GM20431 (cell line): ENCODE data around the gene DROSHA.
"Not testable (repeated sequence)": the region's sequence is repeated elsewhere in the genome, so short reads cannot be mapped to it uniquely, and the experiment has no call there.

Experiments
- in situ Hi-C: fragments of 300-500 bp; cut with MseI, MboI; formaldehyde crosslinking; loops from one replicate; pipeline ENCODE4 v1.15.0; 2020; ENCODE audit warnings: low sequenced_read_pairs; ENCODE audit not compliant: unreplicated experiment

The DROSHA gene

DNA sequence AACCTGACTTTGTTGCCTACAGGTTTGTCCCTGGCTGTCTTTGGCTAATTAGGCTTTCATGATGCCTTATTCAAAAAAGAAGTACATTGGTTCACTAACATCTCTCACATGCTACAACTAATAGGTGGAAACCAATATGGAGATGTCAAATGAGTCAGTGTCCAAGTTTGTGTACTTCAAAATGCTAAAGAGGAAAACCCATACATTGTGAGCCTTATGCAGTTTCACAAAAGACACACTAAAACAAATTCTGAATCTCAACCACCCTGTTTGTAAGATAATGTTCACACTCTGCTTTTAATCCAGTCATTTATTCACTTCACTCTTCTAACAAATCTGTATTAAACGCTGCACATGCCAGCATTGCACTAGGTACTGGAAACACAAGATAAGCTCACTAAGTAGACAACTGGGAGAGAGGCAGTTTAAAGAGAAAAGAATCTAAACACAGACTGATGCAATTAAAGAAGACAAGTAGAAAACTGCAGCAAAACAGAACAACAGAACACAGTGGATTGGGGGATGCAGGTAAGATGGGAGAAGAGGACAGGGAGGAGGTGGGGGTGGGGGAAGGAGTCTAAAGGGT lies 104.1 kb downstream of the DROSHA start:
- in situ Hi-C loops: no loop called here

DNA sequence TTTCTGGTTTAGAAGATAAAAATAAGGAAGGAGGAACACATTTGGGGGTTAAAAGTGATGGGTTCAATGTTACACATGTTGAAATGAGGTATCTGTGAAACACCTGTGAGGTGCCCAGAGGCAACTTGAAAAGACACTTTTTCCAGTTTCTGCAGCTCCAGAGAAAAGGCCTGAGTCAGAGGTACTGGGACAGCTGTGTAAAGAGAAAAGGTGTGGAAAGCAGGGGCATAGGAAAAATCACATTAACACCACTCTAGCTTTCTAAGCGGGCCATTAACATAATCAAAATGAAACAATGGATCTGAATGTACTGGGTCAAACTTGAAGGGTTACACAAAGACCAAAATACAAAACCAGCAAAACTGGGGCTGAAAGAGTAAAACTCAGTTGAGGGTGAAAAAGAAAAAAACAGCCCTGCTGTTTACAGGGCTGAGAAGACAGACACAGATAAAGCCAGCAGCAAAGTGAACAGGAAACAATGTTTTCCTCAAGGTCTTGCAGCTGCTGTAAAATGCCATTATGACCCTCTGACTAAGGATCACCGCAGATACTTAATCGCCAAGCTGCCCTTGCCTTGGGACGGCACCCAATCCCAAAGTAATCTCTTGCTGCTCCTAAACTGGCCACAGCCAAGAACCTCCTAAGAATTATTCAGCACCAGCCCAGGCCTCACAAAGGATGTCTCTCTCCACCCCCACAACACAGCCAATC lies 104.7 kb downstream of the DROSHA start:
- in situ Hi-C loops: no loop called here

DNA sequence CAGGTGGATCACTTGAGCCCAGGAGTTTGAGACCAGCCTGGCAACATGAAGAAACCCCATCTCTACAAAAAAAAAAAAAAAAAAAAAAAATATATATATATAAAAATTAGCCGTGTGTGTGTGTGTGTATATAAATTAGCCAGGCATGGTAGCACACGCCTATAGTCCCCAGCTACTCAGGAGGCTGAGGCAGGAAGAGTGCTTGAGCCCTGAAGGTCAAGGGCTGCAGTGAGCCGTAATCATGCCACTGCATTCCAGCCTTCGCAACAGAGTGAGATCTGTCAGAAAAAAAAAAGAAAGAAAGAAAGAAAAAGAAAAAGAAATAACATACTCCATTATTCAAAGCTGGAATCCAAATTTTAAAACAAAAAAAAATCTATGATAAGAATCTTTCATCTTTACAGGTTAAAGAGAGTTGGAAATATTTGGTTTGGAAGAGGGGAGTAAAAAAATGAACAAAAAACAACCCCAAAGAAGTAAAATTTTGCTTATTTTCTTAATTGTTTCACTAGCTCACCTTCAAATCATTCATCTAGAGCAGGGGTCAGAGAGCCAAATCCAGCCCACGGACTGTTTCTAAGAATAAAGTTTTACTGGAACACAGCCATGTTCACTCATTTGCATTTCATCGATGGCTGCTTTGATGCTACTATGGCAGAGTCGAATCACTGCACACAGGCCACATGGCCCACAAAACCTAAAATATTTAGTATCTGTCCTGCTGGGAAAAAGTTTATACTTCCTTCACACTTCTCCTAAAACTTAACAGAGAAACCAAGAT lies 109.9 kb downstream of the DROSHA start:
- in situ Hi-C loops: no loop called here

DNA sequence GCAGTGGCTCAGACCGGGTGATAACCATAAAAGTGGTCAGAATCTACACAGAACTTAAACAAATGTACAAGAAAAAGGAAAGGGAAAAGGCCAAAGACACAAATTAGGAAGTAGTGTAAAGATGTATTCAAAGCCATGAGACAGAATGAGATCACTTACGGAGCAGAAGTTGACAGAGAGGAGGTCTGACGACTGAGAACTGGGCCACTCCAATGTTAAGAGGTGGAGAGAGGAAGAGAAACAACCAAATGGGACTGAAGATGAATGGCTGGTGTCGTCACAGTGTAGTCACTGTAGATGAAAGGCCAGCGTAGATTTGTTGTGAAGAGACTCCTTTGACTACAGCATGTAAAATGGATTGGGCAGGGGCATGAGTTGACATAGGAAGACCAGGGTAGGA lies 114.4 kb downstream of the DROSHA start:
- in situ Hi-C loops: no loop called here

GRCh38 chr5:31416547-31416946 lies 115.3 kb downstream of the DROSHA start:
- in situ Hi-C loops: no loop called here

DNA sequence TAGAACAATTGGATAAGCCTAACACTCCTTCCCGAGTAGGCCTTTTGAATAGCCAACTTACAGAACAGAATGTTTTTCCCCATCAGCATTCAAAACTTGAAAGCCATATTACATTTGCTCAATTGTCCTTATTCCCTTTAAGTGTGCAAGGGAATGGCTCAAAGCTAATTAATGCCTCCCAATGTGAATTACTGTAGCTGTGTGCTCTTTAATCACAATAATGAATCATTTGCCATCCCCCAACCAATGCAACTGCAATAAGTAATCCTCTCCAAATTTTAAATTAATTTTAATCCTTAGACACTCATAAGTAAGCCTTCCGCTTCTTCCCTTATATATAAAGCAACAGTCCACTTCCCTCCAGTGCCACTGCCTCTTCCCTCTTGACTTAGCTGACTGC lies 115.9 kb downstream of the DROSHA start:
- in situ Hi-C loops: no loop called here

- in situ Hi-C loops: no loop called here
Observed at GRCh38 chr5:31415009-31415923, 116.6 kb downstream of the DROSHA start.

- in situ Hi-C loops: no loop called here
Observed at GRCh38 chr5:31413030-31413812, 118.7 kb downstream of the DROSHA start.

- in situ Hi-C loops: no loop called here
Observed at GRCh38 chr5:31412324-31412723, 119.6 kb downstream of the DROSHA start.

DNA sequence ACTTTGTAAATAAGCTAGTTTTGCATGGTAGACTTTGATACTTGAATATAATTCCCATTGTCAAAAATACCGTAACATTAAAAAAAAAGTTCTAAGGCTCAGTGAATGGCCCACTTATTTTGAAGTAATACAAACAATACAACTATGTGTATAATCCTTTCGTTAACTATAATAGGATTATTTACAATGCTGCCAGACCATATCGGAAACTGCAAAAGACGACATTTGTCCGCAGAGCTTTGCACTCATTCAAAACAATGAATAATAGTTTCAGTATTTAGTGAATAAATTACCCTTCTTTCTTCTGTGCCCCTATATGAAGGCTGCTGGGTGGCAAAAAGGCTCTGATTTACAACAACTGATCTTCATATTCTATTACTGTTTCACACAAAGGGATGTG lies 121.8 kb downstream of the DROSHA start:
- in situ Hi-C loops: no loop called here

GRCh38 chr5:31408814-31409213 lies 123.1 kb downstream of the DROSHA start:
- in situ Hi-C loops: no loop called here

- in situ Hi-C loops: no loop called here
Observed at GRCh38 chr5:31407921-31408693, 123.8 kb downstream of the DROSHA start.

DNA sequence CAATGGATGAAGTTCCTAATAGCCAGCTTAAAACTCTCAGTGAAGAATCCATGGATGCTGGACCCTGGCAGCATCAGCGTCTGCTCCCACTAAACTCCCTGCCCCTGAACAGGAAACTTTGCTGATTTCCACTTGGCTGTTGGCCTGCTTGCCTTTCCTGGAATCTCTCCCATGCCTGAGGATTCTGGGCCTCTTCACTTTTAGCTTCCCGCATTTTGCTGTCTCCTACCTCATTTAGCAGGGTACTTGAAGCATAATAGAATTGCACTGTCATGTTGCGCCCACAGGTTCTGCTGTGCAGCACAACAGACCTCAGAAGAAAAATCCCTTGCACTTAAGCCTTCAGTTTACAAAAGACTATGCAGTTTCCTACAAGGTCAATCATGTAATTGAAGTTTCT lies 127.6 kb downstream of the DROSHA start:
- in situ Hi-C loops: no loop called here

DNA sequence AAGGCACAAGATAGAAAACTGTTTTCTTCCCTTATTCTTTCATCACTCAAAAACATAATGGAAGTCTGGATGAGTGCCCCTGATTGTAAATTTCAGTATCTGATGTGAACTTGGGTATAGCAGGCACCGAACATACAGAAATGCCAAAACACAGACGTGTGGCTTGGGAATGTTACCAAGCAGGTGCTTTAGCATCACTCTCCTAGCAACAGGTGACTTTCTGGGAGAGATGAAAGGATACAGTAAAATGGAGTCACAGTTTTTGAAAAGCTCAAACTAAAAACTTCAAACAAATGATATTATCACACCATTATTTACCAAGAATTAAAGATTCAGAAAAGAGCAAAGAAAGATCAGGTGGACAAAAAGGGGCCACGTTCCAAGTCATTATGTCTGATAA lies 130.2 kb downstream of the DROSHA start:
- in situ Hi-C loops: no loop called here

- in situ Hi-C loops: no loop called here
Observed at GRCh38 chr5:31397926-31398557, 133.9 kb downstream of the DROSHA start.

DNA sequence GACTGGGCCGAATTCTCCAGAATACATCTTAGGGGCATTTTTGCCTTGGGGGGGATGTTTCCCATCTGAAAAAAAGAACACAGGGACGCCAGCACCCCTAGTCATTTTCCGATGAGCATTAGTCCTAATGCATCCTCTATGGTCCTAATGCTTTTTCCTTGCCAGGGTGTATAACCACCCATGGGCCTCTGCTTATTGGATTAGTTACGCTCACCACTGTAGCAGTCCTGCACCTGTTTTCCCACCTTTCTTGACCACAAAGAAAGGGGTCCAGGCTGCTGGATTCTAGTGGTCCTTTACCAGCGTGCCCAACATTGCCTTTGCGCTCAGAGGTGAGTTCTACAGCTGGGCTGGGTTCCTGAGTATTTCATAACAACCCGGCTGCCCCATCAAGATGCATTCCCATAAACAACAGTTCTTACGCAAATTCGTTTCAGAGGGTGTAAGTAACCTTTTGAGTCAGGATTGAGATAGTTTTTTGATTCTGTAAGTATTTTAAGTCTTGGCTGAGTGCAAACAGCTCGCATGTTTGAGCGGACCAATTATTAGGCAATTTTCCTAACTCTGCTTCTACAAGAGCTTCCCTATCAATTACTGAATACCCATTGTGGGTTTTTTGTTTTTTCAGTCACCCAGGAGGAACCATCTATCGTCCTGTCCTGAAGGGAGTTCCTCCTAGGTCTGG lies 135.1 kb downstream of the DROSHA start:
- in situ Hi-C loops: no loop called here

- in situ Hi-C loops: not testable (repeated sequence)
Observed at GRCh38 chr5:31395450-31396045, 136.3 kb downstream of the DROSHA start.
